Measurements from ENCODE around the gene BFAR.

Gene BFAR

GRCh38 chr16:14652726-14653125, 20.0 kb downstream of the BFAR start:
- no peak overlapping the region for H3K4me3 ChIP-seq (ENCODE audit: low read depth, low read length)
- TF ChIP-seq CTCF (conservative IDR thresholded peaks at IDR 0.05; ENCODE audit: low read depth, low read length): no peak
- no peak for DNase-seq (ENCODE audit: low read depth)

- peak; percentile 47 for DNase-seq (ENCODE audit: low read depth)
- no peak overlapping the region for H3K4me3 ChIP-seq (ENCODE audit: low read depth, low read length)
- TF ChIP-seq CTCF (conservative IDR thresholded peaks at IDR 0.05; ENCODE audit: low read depth, low read length): no peak
Measured at GRCh38 chr16:14658063-14658462, 25.3 kb downstream of the BFAR start.

GRCh38 chr16:14667347-14668266, 34.9 kb downstream of the BFAR start:
- no peak overlapping the region for H3K4me3 ChIP-seq (ENCODE audit: low read depth, low read length)
- TF ChIP-seq CTCF (conservative IDR thresholded peaks at IDR 0.05; ENCODE audit: low read depth, low read length): no peak
- no peak for DNase-seq (ENCODE audit: low read depth)

- DNase-seq (ENCODE audit: low read depth): no peak
- no peak for TF ChIP-seq CTCF (conservative IDR thresholded peaks at IDR 0.05; ENCODE audit: low read depth, low read length)
- no peak overlapping the region for H3K4me3 ChIP-seq (ENCODE audit: low read depth, low read length)
Measured at GRCh38 chr16:14668556-14669223, 35.9 kb downstream of the BFAR start.

- H3K4me3 ChIP-seq (ENCODE audit: low read depth, low read length): no peak overlapping the region
- peak; percentile 4 for TF ChIP-seq CTCF (conservative IDR thresholded peaks at IDR 0.05; ENCODE audit: low read depth, low read length)
- no peak for DNase-seq (ENCODE audit: low read depth)
Measured at GRCh38 chr16:14669776-14670175, 37.0 kb downstream of the BFAR start.

GRCh38 chr16:14672403-14672971, 39.7 kb downstream of the BFAR start:
- H3K4me3 ChIP-seq (ENCODE audit: low read depth, low read length): no peak overlapping the region
- no peak for TF ChIP-seq CTCF (conservative IDR thresholded peaks at IDR 0.05; ENCODE audit: low read depth, low read length)
- DNase-seq (ENCODE audit: low read depth): no peak

Measured in choroid plexus epithelial cell (primary cell).